ENCODE data around the gene PRDM16.
A peak's percentile ranks its signal among the peaks of the same experiment; 100 is the strongest.

Gene PRDM16

DNA sequence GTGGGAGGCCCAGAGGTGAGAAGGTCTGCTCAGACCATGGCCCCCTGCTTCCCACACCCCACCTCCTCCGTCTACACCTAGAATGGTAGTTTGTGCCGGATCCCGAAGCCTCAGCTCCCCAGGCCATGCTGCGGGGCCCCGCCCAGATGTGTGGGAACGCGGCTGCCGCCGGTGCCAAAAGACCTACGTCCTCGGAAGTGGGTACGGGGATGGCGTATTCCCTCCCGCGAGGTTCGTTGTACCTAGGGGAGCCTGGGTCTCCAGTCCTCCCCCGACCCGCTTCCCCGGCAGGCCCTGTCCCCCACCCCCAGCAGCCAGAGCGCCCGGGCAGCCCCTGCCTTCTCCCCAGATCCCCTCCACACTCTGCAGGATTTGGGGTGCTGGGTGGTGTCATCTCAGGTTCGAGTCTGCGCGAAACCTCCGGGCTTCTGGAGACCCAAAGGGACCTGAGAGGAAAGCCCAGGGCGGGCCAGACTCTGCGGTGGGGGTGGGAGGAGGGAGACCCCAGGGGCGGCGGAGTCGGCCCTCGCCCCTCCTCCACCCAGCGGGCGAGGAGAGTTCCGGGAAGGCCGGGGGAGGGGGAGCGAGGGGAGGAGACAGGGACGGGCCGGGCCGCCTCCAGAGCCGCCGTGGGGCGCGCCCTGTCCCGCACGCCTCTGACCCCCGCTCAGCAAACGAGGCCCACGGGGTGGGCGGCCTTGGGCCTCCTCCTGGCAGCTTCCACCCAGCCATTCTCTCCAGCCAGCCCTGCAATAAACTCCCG, 6.2 kb upstream of the PRDM16 start:
- no peak for TF ChIP-seq ZFX (IDR thresholded peaks at IDR 0.05)
- no peak for TF ChIP-seq CTCF (conservative IDR thresholded peaks at IDR 0.05)
- H3K27ac ChIP-seq, result no peak overlapping the region

DNA sequence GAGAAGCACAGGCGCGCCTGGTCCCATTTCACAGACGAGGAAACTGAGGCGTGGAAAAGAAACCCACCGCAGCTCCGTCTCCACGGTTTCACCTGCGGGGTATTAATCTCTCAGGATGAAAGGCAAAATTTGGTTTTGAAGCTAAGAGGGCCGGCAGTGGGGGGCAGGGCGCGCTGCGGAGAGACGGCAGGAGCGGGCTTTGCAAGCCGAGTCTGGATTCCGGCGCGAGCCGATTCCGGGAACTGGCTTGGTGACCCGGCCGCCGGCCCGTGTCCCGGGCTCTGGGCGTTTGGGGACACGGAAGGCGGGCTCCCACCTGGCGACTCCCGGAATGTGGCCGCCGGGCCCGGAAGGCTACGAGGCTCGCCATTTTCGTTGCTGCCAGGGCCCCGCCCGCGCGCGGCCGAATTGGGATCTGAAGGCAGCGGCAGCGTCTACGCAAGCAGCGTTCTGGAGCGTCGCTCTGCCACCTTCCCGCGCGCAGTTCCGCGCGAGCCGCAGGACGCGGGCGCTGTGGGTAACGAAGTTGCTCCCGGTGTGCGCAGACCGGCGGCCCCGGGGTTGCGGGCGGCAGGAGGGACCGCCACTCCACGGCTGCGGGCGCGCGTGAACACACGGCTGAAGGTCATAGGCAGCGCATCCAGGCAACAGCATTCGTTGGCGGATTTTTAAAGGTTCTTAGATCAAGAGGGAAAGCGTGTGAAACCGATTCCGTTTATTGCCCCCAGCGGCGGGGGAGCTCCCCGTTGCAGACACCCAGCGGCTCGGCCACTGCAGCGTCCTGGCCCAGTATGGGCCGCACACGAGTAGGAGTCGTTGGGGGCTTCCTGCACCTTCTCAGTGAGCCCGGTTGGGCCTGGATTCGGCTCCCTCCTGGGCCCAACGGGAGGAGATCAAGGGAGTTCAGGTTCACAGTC, 5.4 kb upstream of the PRDM16 start:
- H3K27ac ChIP-seq, result no peak overlapping the region
- TF ChIP-seq ZFX (IDR thresholded peaks at IDR 0.05) (no peak), CTCF (conservative IDR thresholded peaks at IDR 0.05) (no peak)

DNA sequence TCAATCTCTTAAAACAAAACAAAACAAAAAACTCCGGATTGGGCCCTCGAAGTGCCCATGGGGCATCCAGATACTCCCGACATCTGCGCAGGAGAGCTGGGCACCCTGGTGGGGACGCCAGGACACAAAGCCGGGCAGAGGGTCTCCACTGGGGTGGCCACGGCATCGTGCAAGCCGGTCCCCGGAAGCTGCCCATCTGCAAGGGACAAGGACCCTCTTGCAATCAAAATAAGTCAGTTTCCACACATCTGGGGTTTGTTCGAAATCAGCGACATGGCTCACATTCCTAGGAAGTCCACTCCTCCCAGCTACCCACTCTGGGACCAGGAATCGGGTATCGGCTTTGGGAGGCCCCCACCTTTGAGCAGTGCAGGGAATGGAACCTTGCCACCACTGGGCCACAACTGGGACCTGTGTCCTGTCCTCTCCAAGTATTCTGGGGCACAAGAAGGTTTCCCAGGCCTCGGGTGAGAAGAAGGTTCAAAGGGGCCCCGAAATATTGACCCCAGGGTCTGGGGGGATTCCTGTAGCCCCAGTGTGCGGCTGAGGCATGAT, 4.6 kb upstream of the PRDM16 start:
- TF ChIP-seq ZFX (IDR thresholded peaks at IDR 0.05) (no peak), CTCF (conservative IDR thresholded peaks at IDR 0.05) (no peak)
- no peak overlapping the region for H3K27ac ChIP-seq

- TF ChIP-seq CTCF (conservative IDR thresholded peaks at IDR 0.05) (no peak), ZFX (IDR thresholded peaks at IDR 0.05) (no peak)
- H3K27ac ChIP-seq, result no peak overlapping the region
These were observed 4.1 kb upstream of the PRDM16 start for GRCh38 chr1:3064901-3065300.

DNA sequence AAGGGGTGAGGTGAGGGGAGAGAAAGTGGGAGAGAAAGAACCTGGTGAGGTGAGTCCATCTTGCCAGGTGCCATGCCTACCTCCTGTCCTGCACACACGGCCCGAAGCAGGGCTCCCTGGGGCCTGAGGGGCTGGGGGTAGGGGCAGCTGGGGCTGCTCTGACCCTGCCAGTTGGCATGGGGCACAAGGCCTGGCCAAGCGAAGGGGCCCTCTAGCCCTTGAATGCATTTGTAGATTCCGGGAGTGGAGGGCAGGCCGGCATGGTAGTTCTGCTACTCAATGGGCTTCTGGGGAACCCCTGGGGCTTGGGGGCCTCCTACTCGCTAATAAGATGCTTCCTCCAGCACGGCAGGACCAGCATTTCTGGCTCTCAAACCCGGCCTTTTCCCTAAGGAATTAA, 3.6 kb upstream of the PRDM16 start:
- H3K27ac ChIP-seq, result no peak overlapping the region
- TF ChIP-seq ZFX (IDR thresholded peaks at IDR 0.05), result no peak

DNA sequence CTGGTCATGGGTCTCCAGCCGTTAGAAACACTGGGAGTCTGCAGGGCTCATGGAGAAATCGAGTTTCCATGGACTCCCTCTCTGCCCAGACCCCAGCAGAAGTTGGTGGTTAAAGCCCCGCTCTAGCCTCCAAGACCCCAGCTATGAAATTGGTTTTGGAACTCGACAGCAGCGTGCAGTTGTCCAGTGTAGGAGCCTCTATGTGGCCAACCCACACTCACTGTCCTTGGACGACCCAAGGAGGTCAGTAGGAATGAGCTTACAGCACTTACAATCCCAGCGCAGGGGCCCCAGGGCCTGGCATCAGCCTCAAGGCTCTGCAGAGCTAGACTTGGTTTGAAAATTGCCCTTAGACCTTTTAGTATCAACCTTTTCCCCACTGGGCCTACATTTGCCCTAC, 3.2 kb upstream of the PRDM16 start:
- H3K27ac ChIP-seq, result no peak overlapping the region
- TF ChIP-seq CTCF (conservative IDR thresholded peaks at IDR 0.05), result no peak
- TF ChIP-seq ZFX (IDR thresholded peaks at IDR 0.05), result no peak

GRCh38 chr1:3066250-3066711, 2.7 kb upstream of the PRDM16 start:
- no peak overlapping the region for H3K27ac ChIP-seq

More at GRCh38 chr1:3066250-3066711, 2.7 kb upstream of the PRDM16 start:
- peak; percentile 80 for TF ChIP-seq CTCF (conservative IDR thresholded peaks at IDR 0.05)
- TF ChIP-seq ZFX (IDR thresholded peaks at IDR 0.05), result no peak

Data from C4-2B (cell line).